DMS 273 treated with DMSO at 0.1 percent for 48 hours (cell line): ENCODE results near the gene STK17B.
"Not testable (repeated sequence)": the region's sequence is repeated elsewhere in the genome, so short reads cannot be mapped to it uniquely, and the experiment has no call there.

Experiments
- DNase-seq: peaks from one replicate; lab custom pipeline; 2025; lab: John Stamatoyannopoulos, UW

The STK17B gene

DNA sequence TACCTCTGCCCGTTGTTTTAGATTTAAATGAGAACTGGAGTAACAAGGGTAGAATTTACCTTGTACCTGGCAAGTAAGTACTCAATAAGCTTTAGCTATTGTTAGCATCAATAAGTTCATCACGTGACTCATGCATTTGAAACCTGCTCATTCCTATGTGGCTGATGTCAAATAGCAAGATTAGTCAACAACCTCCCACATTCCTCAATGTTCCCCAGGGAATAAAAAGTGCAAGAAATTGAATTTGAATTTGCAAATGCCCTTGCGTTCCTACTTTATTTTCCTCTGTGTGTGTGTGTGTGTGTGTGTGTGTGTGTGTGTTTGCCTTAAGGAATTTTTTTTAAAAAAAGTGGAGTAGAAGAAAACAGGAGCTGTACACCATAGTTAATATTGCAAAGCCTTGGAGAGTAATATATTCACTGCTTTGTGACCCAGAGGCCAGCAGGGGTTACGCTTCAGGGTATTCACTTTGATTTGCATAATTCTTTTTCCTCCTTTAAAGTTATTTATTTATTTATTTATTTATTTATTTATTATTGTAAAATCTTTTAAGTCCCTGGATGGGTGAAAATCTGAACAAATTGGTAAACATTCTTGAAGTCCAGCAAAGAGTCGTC is 58.9 kb downstream of the STK17B start:
- DNase-seq = no peak

DNA sequence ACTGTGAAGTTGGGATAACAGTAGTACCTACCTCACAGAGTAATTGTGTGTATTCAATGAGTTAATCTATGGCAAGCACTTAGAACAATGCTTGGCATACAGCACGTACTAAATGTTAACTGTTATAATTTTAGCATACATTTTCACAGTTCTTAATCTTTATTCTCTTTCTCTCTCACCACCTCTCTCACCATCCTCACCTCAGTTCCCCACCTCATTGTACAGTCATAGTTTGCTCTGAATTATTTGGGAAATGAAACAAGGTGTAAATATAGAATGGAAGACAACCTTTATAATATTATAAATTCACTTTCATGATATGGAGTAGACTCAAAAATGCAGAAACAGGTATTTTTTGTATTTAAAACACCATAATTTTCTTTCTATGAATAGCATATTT is 62.8 kb downstream of the STK17B start:
- DNase-seq = no peak

DNA sequence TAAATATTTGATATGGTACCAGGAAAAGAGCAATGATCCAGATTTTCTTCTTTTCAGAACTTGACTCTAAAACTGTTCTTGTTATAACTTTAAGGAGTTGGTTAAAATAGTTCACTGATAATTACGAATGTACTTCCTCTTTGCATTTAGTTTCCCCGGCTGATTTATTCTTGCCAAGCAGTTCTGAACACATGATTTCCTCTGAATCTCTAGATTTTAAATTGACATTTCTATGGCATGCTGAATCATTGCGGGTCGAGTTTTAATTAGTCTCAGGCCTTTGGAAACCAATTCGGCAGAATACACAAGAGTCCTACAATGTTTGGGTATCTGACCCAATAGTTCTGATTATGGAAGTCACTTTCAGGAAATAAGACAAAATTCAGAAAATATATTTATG is 65.4 kb downstream of the STK17B start:
- DNase-seq = no peak

DNA sequence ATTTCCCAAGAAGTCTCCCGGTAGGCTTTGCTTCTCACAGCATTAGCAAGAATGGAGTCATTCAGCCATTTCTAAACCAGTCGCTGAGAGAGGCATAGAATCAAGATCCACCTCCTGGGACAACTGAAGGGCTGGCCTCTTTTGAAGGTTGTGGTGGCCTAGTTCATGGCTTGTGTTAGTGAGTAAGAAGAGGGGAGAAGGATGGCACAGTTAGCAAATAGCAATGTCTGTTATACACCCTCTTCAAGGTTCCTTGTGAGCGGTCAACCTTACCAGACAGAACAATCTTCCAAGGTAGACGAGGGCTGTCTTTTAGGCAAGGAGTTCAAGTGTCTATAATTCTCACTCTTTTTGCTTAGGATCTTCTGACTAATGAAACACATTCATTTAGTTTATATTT is 67.3 kb downstream of the STK17B start:
- DNase-seq = no peak

DNA sequence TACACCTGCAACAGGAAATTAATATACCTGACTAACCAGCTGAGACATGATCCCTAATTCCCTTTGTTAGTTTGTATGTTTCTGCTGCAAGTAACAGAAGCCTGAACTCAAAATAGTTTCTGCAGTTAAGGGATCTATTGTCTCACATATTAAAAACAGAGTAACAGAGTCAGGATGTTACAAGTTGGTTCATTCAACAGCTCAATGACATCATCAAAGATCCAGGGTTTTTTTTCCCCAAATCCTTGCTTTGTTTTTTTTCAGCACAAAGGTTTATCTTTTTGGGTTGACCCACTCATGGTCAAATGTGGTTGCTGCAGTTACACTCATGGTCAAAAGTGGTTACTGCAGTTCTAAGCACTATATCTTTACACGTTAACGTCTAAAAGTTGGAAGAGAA is 67.8 kb downstream of the STK17B start:
- no peak for DNase-seq

DNA sequence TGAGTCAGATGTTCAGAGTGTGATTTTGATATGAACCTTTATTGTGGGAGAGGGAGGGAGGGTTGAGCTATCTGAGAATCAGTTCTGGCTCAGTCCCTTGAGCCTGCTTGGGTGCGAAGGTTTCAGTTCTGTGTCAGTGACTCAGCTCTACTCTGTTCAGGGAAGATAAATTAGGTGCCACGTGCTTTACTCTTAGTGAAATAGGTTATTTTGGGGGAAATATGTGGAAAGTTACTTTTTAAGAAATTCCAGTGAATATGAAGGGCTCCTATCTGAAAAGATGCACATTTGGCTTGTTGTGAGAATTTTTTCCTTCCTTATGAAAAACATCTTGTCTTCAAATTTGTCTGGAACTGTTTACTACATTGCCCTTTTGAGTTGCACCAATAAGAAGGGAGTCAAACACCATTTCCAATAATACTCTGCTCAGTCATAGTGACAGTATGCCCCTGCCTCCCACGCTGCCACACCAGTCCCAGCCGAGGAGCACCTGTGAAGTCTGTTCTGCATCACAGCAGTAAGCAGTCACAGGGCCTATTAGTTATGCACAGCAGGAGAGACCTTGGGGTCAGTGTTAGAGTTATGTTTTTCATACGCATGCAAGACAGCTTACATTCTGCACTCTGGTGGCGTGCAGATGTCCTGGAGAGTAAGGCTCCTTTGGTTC is 69.9 kb downstream of the STK17B start:
- no peak for DNase-seq

DNA sequence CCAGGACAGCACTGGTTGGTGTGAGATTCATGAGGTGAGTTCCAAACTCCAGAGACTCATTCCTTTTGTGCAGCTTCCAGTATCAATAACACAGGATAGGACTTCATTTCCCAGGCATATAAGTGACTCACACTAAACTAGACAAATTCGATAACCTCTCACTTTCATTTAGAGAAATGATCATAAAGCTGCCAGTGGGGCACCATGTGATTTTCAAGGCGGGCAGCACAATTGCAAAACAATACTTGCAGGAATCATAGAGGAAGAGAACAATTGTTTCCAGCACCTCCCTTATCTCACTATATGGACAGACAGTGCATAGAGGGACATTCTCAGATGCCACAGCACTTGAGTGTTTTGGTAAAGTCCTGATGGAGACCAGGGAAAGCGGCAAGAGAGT is 71.5 kb downstream of the STK17B start:
- no peak for DNase-seq

DNA sequence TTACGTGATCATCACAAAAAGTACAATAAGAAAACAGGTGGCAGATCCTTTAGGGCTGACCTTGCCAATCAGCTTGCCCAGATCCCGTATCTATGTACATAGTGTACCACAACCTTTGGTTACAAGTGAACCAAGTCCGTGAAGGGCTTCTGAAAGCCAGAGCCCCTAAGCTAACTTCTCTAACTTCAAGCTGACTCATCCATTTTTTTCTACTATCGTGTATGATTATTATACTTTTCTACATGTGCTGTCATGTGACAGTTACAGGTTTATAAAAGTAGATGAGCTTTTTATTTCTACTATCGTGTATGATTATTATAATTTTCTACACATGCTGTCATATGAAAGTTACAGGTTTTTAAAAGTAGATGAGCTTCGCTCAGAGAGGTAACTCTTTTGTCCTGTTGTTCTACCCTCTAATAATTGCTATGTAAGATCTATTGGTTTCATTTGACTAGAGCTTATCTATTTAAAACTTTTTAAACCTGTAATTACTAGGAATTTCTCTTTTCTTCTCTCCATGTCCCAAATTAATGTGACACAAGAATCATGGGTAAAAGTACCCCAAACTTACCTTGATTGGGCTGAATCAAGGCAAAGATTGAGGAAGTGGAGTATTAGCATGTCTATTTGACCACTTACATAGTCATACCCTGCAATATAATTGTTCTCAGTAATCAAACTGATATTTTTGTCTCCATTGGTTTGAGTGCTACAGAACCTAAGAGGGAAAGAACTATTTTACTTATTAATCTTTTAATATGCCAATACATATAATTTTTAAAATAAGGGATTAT is 73.3 kb downstream of the STK17B start:
- no peak for DNase-seq

DNA sequence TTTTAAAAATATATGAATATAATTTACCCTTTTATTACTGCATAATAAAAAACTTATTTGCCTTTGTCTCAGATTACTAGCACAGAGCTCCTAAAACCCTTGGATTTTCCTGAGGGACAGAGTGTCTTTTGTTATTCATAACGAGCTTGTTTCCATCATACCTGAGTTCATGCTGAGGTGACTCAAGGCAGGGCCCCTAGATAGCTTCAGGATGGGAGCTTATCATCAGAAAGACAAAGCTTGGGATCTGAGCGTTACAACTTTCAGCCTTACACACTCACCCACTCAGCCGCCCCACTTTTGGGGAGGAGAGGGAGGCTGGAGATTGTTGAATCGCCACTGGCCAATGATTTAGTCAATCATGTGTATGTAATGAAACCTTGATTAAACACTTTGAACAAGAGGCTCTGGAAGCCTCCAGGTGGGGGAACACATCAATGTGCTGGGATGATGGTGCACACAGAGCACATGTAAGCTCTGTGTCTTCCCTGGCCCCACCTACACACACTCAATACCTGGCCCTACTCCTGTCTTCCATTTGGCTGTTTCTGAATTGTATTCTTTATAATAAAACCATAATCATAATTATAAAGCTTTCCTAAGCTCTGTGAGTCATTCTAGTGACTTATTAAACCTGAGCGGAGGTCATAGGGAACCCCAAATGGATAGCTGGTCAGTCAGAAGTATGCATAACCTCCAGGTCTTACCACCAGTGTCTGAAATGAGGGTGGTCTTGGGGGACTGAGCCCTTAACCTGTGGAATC is 74.2 kb downstream of the STK17B start:
- no peak for DNase-seq

DNA sequence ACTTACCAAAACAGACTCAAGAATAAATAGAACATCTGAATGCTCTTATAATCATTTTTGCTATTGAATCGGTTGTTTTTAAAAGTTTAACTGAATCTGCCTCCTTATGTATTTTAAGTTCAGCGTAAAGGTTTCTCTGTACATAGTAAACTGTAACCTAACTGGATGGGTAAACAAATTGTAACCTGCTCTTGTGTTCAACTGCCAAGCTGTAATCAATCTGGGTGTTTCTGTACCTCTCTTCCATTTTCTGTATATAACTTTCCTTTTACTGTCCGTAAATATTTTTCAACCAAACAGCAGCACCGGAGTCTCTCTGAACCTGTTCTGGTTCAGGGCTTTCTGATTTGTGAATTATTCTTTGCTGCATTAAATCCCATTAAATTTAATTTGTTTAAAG is 75.1 kb downstream of the STK17B start:
- no peak for DNase-seq

DNA sequence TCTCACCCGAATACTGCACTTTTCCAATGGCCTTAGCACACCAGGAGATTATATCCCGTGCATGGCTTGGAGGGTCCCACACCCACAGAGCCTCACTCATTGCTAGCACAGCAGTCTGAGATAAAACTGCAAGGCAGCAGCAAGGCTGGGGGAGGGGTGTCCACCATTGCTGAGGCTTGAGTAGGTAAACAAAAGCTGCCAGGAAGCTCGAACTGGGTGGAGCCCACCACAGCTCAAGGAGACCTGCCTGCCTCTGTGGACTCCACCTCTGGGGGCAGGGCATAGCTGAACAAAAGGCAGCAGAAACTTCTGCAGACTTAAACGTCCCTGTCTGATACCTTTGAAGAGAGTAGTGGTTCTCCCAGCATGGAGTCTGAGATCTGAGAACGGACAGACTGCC is 81.9 kb downstream of the STK17B start:
- DNase-seq = not testable (repeated sequence)

DNA sequence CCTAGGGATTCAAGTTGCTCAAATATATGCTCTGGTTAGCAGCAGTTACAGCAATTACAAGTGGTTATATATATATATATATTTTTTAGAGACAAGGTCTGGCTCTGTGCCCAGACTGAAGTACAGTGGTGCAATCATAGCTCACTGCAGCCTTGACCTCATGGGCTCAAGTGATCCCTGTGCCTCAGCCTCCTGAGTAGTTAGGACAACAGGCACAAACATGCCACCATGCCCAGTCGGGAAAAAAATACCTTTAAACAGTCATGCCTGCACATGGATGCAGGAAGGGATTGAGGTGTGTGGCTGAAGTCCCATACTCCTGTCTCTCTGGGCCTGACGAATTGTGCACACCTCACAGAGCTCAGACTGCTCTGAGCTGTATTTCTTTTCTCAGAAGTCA is 83.2 kb downstream of the STK17B start:
- no peak for DNase-seq

DNA sequence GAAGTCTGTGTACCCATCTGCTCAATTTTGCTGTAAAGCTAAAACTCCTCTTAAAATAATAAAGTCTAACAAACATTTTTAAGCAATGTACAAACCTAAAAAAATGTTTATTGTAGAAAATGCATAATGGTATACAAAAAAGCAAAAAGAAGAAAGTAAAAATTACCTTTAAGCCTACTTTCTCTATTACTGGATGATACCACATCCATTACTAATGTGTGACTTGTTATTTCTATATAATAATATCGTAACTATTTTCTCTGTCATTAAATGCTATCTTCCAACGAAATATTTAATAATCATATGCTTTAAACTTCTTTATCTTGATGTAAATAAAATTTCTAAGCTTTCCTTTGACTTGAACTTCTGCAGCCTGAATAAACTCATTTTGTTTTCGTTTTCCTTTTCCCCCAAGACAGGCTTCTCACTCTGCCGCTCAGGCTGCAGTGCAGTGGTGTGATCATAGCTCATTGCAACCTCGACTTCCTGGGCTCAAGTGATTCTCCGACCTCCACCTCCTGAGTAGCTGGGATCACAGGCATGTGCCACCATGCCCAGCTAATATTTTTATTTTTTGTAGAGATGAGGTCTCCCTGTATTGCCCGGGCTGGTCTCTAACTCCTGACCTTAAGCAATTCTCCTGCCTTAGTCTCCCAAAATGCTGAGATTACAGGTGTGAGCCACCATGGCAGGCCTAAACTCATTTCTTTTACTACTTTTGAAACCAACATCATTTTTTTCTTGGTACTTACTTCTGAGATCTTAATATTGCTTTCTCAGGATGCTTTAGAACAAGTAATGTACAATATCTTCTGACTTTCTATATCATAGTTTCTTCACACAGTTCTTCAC is 84.6 kb downstream of the STK17B start:
- DNase-seq = no peak

DNA sequence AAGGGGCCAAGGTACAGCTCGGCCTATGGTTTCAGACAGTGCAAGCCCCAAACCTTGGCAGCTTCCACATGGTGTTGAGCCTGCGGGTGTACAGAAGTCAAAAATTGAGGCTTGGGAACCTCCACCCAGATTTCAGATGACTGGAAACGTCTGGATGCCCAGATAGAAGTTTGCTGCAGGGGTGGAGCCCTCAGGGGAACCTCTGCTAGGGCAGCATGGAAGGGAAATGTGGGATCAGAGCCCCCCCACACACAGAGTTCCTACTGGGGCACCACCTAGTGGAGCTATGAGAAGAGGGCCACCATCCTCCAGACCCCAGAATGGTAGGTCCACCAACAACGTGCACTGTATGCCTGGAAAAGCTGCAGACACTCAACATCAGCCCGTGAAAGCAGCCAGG is 87.8 kb downstream of the STK17B start:
- DNase-seq = no peak
